Astrocyte (in vitro differentiated cells and primary cell): ENCODE data around the gene MYORG. TPM values are rescaled to one million over a fixed set of nuclear protein-coding genes. Genes with fewer than 3 reads are reported as not detected.

Source experiments
- DNase-seq: peaks from one replicate; pipeline ENCODE4 v3.0.0-alpha.2; 2010; ENCODE audit warnings: low read depth
- FAIRE-seq: peaks from 2 replicates; lab custom pipeline; 2011; peaks lifted over from hg19 to GRCh38; lab: Jason Lieb, UNC
- H2AFZ ChIP-seq: 2 replicates; pipeline ENCODE4 v1.6.0; 2012; ENCODE audit warnings: low read depth, low read length, inconsistent platforms
- H3K27ac ChIP-seq: 2 replicates; pipeline ENCODE4 v1.5.1; 2011; ENCODE audit warnings: low read depth, low read length, inconsistent platforms
- H3K27me3 ChIP-seq: 2 replicates; pipeline ENCODE4 v1.6.0; 2011; ENCODE audit warnings: low read length, inconsistent platforms; ENCODE audit not compliant: insufficient read depth
- H3K36me3 ChIP-seq: 2 replicates; pipeline ENCODE4 v1.5.1; 2011; ENCODE audit warnings: low read length, inconsistent platforms; ENCODE audit not compliant: insufficient read depth
- H3K4me1 ChIP-seq: 2 replicates; pipeline ENCODE4 v1.5.1; 2011; ENCODE audit warnings: low read length, inconsistent platforms; ENCODE audit not compliant: insufficient read depth
- H3K4me2 ChIP-seq: 2 replicates; pipeline ENCODE4 v1.6.0; 2012; ENCODE audit warnings: low read length, inconsistent platforms
- H3K4me3 ChIP-seq: 2 replicates; pipeline ENCODE4 v1.5.1; 2011; ENCODE audit warnings: low read depth, mild to moderate bottlenecking, low read length, inconsistent platforms; ENCODE audit not compliant: insufficient read depth
- H3K79me2 ChIP-seq: 2 replicates; pipeline ENCODE4 v1.6.0; 2012; ENCODE audit warnings: mild to moderate bottlenecking, low read length, inconsistent platforms; ENCODE audit not compliant: insufficient read depth
- H3K9ac ChIP-seq: 2 replicates; pipeline ENCODE4 v1.6.0; 2012; ENCODE audit warnings: mild to moderate bottlenecking, low read length, inconsistent platforms
- H3K9me3 ChIP-seq: 2 replicates; pipeline ENCODE4 v1.5.1; 2012; ENCODE audit warnings: low read depth, mild to moderate bottlenecking, low read length, inconsistent platforms; ENCODE audit not compliant: insufficient read depth
- H4K20me1 ChIP-seq: 2 replicates; pipeline ENCODE4 v1.6.0; 2012; ENCODE audit warnings: low read length, inconsistent platforms; ENCODE audit not compliant: insufficient read depth
- H3K27ac Mint-ChIP-seq: one replicate; pipeline ENCODE4 v1.8.0; 2021; ENCODE audit warnings: mild to moderate bottlenecking, mixed read lengths; ENCODE audit not compliant: unreplicated experiment
- H3K27me3 Mint-ChIP-seq: one replicate; pipeline ENCODE4 v1.8.0; 2021; ENCODE audit warnings: low read depth, mixed read lengths; ENCODE audit not compliant: unreplicated experiment
- H3K36me3 Mint-ChIP-seq: one replicate; pipeline ENCODE4 v1.8.0; 2021; ENCODE audit warnings: low read depth, mixed read lengths; ENCODE audit not compliant: unreplicated experiment
- H3K4me1 Mint-ChIP-seq: one replicate; pipeline ENCODE4 v1.8.0; 2021; ENCODE audit warnings: low read depth, mixed read lengths; ENCODE audit not compliant: unreplicated experiment
- H3K4me3 Mint-ChIP-seq: one replicate; pipeline ENCODE4 v1.8.0; 2021; ENCODE audit warnings: mild to moderate bottlenecking, moderate library complexity, mixed read lengths; ENCODE audit not compliant: unreplicated experiment
- H3K9me3 Mint-ChIP-seq: one replicate; pipeline ENCODE4 v1.8.0; 2021; ENCODE audit warnings: mild to moderate bottlenecking, mixed read lengths; ENCODE audit not compliant: unreplicated experiment
- EZH2 ChIP-seq: IDR thresholded peaks from 2 replicates; pipeline ENCODE4 v1.6.1; 2012; ENCODE audit warnings: mild to moderate bottlenecking, low read length, inconsistent platforms; ENCODE audit not compliant: insufficient read depth
- total RNA-seq: library from RNA; stranded (reverse); gene quantifications from 2 replicates; pipeline ENCODE4 v1.2.1, GENCODE V29; 2021
- TF ChIP-seq, protein P1 (sequence below): IDR thresholded peaks from 2 replicates; pipeline ENCODE4 v1.5.1; 2011; ENCODE audit warnings: low read depth, mild to moderate bottlenecking, inconsistent platforms, low read length, moderate library complexity; ENCODE audit not compliant: insufficient read depth

MYORG gene
- total RNA-seq, 1 donor from 2014 or later: 6.9 TPM

GRCh38 chr9:34384368-34385165, 7.9 kb upstream of the MYORG start:
- DNase-seq (no peak), FAIRE-seq (no peak)
- H3K4me3 Mint-ChIP-seq: no peak overlapping the region
- Histone ChIP-seq H3K4me2 (no peak overlapping the region), H2AFZ (no peak overlapping the region), H3K9ac (no peak overlapping the region), H3K27me3 (peaks cover 9% of the 10 kb centered on the region), H4K20me1 (no peaks in the 10 kb centered on the region), H3K9me3 (no peaks in the 10 kb centered on the region), H3K36me3 (no peaks in the 10 kb centered on the region), H3K27ac (no peak overlapping the region), H3K4me1 (peaks cover 8% of the 10 kb centered on the region), H3K79me2 (no peaks in the 10 kb centered on the region), H3K4me3 (no peak overlapping the region)
- no peaks in the 10 kb centered on the region for H3K4me1 Mint-ChIP-seq
- H3K36me3 Mint-ChIP-seq: peaks cover 18% of the 10 kb centered on the region
- H3K9me3 Mint-ChIP-seq: peaks cover 5% of the 10 kb centered on the region
- TF ChIP-seq EZH2: no peak
- TF ChIP-seq, protein P1, sequence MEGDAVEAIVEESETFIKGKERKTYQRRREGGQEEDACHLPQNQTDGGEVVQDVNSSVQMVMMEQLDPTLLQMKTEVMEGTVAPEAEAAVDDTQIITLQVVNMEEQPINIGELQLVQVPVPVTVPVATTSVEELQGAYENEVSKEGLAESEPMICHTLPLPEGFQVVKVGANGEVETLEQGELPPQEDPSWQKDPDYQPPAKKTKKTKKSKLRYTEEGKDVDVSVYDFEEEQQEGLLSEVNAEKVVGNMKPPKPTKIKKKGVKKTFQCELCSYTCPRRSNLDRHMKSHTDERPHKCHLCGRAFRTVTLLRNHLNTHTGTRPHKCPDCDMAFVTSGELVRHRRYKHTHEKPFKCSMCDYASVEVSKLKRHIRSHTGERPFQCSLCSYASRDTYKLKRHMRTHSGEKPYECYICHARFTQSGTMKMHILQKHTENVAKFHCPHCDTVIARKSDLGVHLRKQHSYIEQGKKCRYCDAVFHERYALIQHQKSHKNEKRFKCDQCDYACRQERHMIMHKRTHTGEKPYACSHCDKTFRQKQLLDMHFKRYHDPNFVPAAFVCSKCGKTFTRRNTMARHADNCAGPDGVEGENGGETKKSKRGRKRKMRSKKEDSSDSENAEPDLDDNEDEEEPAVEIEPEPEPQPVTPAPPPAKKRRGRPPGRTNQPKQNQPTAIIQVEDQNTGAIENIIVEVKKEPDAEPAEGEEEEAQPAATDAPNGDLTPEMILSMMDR: no peak
- H3K27ac Mint-ChIP-seq: no peak overlapping the region
- H3K27me3 Mint-ChIP-seq: peaks cover 48% of the 10 kb centered on the region

DNA sequence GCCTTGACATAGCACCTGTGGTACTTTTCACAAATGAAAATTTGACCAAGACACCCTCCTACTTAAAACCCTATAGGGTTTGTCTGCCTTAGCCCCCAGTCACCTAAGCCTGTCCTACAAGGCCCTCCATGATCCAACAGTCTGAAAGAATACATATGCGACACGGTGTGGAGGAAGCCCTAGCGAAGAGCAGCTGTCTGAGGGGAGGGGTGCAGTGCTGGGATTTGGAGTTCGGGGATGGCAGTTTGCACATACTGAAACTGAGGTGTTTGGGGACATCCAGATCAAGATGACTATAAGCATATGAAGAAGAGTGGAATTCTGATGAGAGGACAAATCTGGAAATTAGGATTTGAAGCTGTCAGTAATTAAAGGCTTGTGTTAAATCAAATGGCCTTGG, 7.2 kb upstream of the MYORG start:
- Histone ChIP-seq H3K9me3 (no peaks in the 10 kb centered on the region), H2AFZ (no peak overlapping the region), H3K4me2 (no peak overlapping the region), H3K9ac (no peak overlapping the region), H4K20me1 (no peaks in the 10 kb centered on the region), H3K4me3 (no peak overlapping the region), H3K27me3 (peaks cover 9% of the 10 kb centered on the region), H3K36me3 (no peaks in the 10 kb centered on the region), H3K27ac (no peak overlapping the region), H3K79me2 (no peaks in the 10 kb centered on the region), H3K4me1 (peaks cover 8% of the 10 kb centered on the region)
- FAIRE-seq (no peak), DNase-seq (no peak)
- H3K27me3 Mint-ChIP-seq: peaks cover 52% of the 10 kb centered on the region
- H3K4me1 Mint-ChIP-seq: no peaks in the 10 kb centered on the region
- no peak overlapping the region for H3K27ac Mint-ChIP-seq
- TF ChIP-seq EZH2: no peak
- TF ChIP-seq, protein P1: no peak
- peaks cover 18% of the 10 kb centered on the region for H3K36me3 Mint-ChIP-seq
- peaks cover 5% of the 10 kb centered on the region for H3K9me3 Mint-ChIP-seq
- no peak overlapping the region for H3K4me3 Mint-ChIP-seq

- TF ChIP-seq EZH2: no peak
- TF ChIP-seq, protein P1: no peak
- Histone ChIP-seq H3K27me3 (peaks cover 7% of the 10 kb centered on the region), H3K9me3 (no peaks in the 10 kb centered on the region), H3K4me2 (no peak overlapping the region), H2AFZ (no peak overlapping the region), H3K27ac (no peak overlapping the region), H4K20me1 (no peaks in the 10 kb centered on the region), H3K9ac (no peak overlapping the region), H3K4me3 (no peak overlapping the region), H3K36me3 (no peaks in the 10 kb centered on the region), H3K4me1 (peaks cover 8% of the 10 kb centered on the region), H3K79me2 (no peaks in the 10 kb centered on the region)
- no peak overlapping the region for H3K4me3 Mint-ChIP-seq
- peaks cover 18% of the 10 kb centered on the region for H3K36me3 Mint-ChIP-seq
- peaks cover 5% of the 10 kb centered on the region for H3K9me3 Mint-ChIP-seq
- no peaks in the 10 kb centered on the region for H3K4me1 Mint-ChIP-seq
- DNase-seq: no peak
- peaks cover 55% of the 10 kb centered on the region for H3K27me3 Mint-ChIP-seq
- no peak for FAIRE-seq
- no peak overlapping the region for H3K27ac Mint-ChIP-seq
These were observed 6.2 kb upstream of the MYORG start for GRCh38 chr9:34382879-34383278.
